Smooth muscle cell of the brain vasculature (primary cell): ENCODE measurements around the gene LRRC42.

Experiments used
- DNase-seq: peaks from one replicate; pipeline ENCODE4 v3.0.0-alpha.2; 2012; ENCODE audit warnings: low read depth, low spot score

The LRRC42 gene, protein sequence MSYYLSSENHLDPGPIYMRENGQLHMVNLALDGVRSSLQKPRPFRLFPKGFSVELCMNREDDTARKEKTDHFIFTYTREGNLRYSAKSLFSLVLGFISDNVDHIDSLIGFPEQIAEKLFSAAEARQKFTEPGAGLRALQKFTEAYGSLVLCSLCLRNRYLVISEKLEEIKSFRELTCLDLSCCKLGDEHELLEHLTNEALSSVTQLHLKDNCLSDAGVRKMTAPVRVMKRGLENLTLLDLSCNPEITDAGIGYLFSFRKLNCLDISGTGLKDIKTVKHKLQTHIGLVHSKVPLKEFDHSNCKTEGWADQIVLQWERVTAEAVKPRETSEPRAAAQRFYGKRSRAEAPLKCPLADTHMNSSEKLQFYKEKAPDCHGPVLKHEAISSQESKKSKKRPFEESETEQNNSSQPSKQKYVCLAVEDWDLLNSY

DNA sequence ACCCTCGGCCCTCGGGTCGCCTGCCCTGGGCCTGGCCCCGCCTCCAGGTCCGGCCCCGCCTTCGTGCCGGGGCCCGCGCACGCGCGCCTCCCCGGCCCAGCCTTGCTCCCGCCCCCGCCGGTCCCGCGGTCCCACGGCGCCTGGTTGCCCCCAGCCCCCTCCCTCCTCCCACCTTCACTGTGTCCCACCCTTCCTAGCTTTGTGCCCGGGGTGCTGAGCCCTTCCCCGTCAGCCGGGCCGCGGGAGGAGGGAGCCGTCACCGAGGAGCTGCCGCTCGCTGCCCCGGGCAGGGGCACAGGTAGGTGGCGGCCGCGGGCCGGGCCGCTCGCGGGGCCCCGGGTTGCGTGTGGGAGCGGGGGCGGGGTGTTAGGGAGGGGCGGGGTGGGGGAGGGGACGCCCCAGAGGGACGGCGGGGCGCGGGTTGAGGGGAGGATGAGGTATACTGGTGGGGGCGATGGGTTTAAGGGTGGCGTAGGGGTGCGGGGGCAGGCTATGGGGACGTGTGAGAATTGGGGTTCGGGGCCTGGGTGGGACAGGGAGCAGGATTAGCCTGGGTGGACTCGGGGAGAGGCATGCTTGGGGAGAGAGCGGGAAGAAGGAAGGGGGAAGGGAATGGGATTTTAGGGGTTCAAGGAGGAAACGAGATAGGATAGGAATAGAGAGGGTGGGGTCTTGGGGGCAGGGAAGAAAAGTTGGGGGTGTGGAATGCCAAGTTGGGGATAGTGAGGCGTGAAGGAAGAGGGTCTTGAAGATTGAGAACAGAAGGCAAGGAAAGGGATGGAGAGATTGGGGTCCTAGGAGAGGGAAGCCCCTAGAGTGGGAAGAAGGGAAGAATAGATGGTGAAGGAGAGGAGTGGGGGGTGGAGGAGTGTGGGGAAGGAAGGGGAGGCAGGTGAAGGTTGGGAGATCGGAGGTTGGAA lies at the start of gene LRRC42:
LRRC42 (plus strand) TSS at position 99 of the 920 bp plus-strand sequence. CDS start 5,650 bp downstream, outside the sequence.
- DNase-seq: no peak

DNA sequence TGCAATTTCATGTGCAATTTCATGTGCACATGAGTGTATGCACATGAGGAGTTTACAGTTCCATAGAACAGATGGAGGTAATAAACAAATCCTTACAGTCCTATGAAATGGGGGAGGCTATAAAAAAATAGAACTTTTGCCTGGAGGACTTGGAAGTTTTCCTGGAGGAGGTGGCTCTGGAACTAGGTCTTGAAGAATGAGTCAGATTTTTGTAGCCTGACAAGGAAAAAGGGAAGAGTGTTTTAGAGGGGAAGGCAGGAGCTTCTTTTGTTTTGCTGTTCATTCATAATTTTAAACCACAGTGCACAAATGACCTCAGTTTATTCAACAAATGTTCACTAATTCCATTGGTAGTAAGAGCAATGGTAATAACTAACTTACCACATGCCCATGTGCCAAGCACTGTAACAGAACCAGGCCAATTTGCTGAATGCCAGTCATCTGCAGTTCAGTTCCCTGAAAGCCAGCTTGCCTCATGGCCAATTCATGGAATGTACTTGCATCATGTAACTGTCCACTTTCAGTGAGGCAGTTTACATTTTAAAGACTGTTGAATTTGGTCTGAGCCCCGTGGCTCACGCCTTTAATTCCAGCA lies 49.4 kb upstream of the LRRC42 start:
- DNase-seq: no peak

DNA sequence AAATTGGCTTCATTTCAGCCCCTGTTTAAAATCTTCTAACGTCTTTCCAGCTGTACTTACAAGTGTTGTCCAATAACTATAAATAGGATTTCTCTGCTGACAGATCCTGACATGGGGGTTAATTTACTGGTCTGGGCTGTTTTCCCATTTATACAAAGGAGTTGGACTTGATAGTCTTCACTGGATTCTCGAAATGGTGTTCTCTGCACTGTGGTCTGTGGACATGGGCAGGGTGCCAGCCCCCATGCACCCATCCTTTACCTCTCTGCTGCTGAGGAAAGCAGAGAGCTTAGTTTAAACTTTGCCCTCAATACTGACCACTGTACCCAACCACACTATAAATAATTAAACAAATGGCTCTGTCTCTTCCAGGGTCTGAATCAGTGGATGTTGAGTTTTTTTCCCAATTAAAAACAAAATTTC lies 46.9 kb upstream of the LRRC42 start:
- DNase-seq: no peak

DNA sequence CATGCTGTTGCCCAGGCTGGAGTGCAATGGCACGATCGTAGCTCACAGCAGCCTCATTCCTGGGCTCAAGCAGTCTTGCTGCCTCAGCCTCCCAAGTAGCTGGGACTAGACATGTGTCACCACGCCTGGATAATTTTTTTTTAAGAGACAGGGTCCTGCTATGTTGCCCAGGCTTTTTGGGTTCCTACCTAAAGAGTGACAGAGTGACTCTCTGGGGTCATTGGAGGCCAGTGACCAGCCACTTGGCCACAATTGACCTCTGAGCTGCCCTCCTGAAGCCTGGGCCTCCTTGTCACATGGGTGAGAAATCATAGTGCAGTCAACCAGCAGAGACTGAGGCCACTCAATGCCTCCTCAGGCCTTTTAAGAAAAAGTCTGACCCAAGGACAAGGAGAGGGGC lies 46.4 kb upstream of the LRRC42 start:
- DNase-seq: no peak

DNA sequence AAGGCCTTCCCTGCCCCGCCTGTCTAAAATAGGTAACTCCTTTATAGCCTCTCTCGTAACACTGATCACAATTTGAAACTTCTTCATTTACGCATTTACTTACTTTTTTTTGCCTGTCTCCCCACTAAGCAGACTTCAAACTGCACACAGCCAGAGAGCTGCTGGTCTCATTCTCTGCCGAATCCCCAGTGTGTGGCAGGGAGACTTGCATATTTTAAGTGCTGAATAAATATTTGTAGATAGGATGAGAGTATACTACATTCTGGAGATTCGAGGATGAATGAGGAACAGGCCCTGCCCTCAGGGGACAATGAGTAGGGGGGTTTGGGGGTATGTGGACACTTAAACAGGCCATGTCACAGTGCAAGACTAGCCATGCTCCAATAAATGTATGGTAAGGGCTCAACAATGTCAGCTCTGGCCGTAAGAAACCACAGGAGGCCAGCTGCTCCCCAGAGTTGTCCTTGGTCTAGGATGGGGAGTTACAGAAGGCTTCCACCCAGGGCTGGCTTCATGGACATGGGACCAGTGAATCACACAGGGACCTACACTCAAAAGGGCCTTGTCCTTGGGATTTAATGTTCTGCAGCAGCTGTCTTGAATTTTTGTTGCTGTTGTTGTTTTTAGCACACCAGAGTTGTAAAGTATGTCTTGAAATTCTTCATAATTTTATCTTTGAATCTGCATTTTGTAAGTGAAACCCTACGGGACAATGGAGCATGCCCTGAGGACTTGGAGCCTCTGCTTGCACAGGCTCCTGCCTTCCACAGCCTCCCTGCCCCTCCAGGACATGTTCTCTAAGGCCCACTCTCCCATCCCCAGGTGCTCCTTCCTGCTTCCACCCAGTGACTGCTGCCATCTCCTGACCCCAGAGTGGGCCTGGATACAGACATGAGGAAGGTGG lies 43.7 kb upstream of the LRRC42 start:
- DNase-seq: no peak

DNA sequence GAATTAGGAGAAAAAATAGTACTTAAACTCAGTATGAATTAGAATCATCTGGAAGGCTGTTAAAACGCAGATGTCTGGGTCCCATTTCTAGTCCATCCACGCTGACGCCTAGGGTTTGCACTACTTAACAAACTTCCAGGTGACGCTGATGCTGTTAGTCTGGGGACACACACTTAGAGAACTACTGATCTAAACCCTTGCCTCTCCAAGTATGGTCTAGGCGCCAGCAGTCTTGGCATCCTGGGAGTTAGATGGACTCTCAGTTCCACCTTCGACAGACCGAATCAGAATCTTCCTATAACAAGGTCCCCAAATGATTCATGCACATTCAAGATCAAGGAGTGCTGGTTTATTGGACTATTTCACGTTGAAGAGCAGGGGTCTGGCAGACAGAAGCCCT lies 40.6 kb upstream of the LRRC42 start:
- no peak for DNase-seq

DNA sequence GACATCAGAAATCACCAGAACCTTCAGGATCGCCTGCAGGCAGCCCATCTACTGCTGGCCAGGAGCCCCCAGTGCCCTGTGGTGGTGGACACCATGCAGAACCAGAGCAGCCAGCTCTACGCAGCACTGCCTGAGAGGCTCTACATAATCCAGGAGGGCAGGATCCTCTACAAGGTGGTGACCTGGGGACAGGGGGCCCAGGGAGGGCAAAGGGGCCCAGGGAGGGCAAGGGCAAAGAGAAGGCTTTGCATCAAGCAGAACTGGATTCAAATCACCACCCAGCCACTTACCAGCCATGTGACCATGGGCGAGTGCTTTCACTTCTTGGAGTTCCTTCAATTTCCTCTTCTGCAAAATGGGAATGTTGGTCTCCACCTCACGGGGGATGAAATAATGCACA lies 40.0 kb upstream of the LRRC42 start:
- no peak for DNase-seq

DNA sequence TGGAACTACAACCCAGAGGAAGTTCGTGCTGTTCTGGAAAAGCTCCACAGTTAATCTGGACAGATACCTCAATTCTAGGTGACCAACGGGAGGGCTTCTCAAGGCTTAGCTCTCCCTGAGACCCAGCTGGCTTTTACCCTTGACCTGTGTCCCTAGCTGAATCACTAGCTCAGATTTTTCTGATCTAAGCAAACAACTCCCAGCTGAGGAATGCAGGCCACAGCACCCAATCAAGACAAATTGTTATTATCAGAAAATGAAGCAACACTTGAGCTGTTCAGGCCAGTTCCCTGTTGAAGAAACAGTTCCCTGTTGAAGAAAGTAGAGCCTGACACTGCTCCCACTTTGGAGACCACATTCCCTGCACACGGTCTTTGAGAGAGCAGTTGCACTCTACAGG lies 36.2 kb upstream of the LRRC42 start:
- no peak for DNase-seq

DNA sequence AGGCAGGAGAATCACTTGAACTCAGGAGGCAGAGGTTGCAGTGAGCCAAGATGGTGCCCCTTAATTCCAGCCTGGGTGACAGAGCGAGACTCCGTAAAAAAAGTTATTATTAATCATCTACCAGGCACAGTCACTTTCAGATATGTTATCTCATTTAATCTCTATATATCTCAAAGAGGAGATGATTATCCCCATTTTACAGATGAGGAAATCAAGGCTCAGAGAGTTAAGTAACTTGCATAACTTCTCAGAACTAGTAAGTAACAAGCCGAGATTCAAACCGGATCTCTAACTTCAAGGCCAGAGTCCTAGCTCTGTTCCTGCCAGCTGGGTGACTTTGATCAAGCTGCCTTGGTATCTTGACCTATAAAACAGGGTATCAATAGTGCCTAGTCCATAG lies 34.7 kb upstream of the LRRC42 start:
- DNase-seq: no peak

DNA sequence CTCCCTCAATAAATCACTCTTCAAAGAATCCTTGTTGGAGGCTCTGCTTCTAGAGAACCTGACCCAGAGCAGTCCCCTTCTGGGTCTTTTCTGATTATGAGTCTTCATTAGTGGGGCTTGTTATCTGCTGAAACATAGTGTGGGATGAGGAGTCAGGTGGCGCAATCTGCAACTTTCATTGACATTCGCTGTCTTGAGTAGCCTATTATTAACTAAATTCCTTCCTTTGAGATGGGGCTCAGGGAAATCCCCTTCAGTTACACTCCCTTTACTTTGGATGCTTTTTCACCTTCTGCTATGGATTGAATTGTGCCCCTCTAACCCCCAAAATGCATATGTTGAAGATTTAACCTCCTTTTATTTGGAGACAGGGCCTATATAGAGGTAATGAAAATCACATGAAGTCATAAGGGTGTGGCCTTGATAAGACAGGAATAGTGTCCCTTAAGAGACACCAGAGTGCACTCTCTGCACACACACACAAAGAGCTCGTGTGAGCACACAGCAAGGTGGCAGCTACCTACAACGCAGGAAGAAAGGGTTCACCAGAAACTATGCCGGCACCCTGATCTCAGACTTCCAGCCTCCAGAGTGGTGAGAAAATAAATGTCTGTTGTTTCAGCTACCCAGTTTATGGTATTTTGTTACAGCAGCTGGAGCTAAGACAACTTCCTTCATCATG lies 32.7 kb upstream of the LRRC42 start:
- no peak for DNase-seq

DNA sequence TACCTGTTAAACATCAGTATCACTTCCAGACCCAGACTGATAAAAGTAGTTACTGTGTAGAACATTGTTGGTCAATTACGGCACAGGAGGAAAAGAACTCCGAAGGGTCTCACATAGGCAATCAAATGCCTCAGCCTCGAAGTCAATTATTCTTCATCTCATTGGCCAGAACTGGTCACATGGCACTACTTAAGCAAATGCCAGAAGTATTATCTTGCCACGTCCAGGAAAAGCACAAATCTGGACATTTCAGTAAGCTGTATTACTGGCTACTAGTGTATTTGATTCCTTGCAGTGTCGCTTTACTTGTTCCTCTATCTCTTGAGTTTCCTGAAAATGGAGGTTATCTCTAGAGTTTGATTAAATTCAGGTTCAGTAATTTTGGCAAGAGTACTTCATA lies 27.8 kb upstream of the LRRC42 start:
- DNase-seq: no peak

DNA sequence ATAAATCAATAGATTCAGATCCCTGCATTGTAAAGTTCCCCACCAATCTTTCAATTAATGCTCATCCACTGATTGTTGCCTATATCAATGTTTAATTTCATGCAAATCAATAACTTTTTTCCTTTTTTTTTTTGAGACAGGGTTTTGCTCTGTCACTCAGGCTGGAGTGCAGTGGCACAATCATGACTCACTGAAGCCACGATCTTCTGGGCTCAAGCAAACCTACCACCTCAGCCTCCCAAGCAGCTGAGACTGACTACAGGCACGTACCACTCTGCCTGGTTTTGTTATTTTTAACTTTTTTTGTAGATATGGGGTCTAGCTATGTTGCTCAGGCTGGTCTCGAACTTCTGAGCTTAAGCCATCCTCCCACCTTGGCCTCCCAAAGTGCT lies 26.5 kb upstream of the LRRC42 start:
- DNase-seq: no peak

DNA sequence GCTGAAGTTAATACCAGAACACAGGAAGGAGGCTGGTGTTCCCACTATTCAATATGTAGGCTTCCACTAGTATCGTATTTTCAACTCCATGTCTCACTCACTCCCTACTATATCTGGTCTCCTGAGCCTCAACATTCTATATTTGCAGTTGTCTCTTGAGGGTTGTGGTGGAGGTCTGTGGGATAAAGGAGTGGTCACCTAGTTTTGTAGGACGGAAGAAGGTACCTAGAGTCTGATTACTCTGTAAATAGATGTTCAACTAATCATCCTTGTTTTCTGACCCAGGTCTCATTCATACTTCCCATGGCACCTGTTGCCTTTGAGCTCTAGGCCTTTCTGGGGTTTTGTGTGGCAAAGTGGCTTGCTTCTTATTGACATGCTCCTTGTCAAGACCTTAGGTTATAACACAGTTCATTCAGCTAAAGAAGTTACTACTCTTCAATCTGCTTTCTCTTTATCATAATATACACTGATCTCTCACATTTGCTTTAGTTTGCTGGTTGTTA lies 18.7 kb upstream of the LRRC42 start:
- no peak for DNase-seq

DNA sequence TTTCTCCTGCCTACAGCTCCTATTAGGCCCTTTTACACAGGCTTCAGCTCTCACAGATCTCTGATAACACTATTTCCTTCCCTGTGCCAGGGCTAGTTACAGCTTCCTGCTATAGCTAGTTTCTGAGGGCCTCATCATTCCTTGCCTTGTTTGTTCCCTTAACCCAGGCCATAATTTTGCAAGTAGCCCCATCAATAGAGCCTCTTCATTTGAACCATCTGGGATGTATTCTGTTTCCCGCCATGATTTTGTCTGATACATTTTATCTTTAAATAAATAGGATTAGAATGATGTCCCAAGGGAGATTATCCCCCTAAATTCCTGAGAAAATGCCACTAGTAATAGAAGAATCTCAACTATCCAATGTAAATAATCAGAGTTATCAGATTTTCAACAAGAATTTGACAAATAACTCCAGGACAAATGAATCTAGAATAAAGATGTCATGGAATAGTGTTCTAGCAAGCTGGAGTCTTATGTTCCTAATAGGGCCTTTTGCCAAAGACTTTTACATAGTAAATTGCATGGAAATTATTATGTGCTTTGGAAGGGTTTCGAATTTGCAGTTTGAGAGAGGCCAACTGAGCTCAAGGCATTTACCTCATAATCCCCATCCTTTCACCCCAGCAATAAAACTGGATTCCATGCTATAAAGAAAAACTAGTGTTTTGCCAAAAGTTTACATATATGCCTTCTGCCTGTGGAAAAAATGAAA lies 16.7 kb upstream of the LRRC42 start:
- no peak for DNase-seq

DNA sequence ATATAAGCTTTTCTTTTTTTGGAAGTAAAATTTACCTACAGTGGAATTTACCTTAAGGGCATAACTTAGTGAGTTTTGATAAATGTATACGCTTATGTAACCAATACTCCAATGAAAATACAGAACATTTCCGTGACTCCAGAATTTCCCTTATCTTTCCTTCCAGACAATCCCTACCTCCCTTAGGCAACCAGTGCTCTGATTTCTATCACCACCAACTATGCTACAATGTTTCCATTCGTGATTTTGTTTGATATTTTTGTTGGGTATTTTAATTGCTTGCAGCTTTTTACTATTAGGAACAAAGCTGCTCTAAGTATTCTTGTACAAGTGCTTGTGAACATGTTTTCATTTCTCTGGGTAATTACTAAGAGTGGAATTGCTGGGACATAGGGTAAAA lies 15.2 kb upstream of the LRRC42 start:
- DNase-seq: no peak

DNA sequence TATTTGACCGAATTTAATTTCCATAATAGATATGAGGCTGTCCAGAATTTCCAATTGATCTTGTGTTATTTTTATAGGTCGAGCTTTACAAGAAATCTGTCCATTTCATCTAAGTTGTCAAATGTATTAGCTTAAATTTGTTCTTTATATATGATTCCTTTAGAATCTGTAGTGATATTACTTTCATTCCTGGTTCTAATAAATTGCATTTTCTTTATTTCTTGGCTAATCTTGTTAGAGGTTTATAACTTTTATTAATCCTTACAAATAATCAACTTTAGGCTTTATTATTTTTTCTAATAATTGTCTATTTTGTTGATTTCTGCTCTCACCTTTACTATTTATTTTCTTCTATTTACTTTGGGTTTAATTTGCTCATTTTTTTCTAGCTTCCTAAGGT lies 14.6 kb upstream of the LRRC42 start:
- DNase-seq: no peak

DNA sequence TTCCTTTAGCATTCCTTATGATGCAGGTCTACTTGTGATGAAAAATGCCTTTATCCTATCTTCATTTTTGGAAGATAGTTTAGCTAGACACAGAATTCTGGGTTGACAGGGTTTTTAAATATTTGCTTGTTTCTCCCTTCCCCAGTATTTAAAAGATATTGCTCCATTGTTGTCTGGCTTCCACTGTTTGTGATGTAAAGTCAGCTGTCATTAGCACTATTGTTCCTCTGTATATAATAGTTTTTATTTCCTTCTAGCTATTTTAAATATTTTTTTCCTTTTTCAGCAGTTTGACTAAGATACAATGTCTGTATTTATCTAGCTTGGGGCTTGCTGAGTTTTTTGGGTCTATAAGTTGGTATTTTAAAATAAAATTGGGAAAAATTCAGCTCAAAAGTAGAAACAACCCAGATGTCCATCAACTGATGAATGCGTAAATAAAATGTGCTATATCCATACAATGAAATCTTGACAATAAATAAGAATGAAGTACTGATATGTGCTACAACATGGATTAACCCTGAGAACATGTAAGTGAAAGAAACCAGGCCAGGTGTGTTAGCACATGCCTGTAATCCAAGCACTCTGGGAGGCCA lies 11.9 kb upstream of the LRRC42 start:
- DNase-seq: no peak

DNA sequence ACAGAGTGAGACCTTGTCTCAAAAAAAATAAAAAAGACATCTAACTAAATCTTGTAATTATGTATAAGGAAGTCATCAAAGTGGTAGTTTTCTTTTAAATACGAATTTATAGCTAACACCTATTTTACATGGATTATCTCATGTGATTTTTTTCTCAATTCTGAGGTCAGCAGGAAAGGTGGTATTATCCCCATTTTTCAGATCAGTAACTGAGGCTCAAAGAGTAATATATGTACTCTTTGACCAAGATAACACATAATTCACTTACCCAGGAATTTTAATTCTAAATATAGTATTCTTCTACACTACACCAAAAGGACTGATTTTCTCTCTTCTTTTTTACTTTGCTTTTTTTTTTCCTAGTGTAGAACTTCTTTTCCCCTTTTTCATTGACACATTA lies 9.7 kb upstream of the LRRC42 start:
- DNase-seq: no peak

DNA sequence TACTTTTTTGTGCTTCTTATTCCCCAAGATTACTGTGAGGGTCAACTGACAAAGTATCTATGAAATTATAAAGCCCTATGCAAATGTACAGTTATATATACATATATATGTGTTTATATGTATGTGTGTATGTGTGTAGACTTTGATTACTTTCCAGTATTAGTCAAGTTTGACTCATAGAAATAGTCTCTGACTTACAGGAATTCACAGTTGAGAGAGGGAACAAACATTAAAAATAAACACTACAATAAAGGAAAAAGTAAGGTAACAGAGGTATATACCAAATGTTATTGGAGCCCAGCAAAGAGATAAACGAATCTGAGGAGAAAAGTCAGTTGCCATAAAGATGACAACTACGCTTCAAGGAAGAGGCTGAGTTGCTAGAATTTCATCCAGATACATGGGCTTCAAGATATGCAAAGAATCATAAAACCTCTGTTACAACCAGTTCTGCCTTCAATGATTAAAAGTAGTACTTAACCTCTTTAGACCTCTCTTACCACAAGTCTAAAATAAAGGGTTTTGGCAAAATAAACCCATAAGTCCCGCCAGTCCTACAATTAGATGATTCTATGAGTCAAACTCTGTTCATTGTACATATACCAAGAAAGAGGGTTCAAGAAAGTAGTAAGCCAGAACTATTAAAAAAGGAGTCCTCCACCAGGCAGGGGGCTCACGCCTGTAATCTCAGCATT lies 7.9 kb upstream of the LRRC42 start:
- no peak for DNase-seq
